ENCODE results near the gene MEX3D.

The MEX3D gene

GRCh38 chr19:1609103-1609396 lies 40.9 kb upstream of the MEX3D start:
- H3K9ac ChIP-seq (ENCODE audit: low read depth, low read length), result no peak overlapping the region
- WGBS, result 85% methylated on average over 10 of the region's 10 CpGs

GRCh38 chr19:1608359-1609102 lies 40.4 kb upstream of the MEX3D start:
- Histone ChIP-seq H3K9me3 (ENCODE audit: insufficient read depth, low read depth, low read length) (no peaks in the 10 kb centered on the region), H3K9ac (ENCODE audit: low read depth, low read length) (no peak overlapping the region), H3K27ac (ENCODE audit: low read depth, low read length) (no peak overlapping the region), H3K36me3 (ENCODE audit: insufficient read depth, low read length) (peaks cover 44% of the 10 kb centered on the region), H3K4me3 (ENCODE audit: low read length) (no peak overlapping the region), H3K4me1 (ENCODE audit: insufficient read depth, low read length) (0 out of 2 replicates have a peak, but pooled peaks cover 4% of the 10 kb centered on the region), H3K27me3 (ENCODE audit: insufficient read depth, low read length) (no peaks in the 10 kb centered on the region)
- 94% methylated on average over 23 of the region's 23 CpGs for WGBS

More at GRCh38 chr19:1609103-1609396, 40.9 kb upstream of the MEX3D start:
- H3K9me3 ChIP-seq (ENCODE audit: insufficient read depth, low read depth, low read length), result no peaks in the 10 kb centered on the region
- H3K27ac ChIP-seq (ENCODE audit: low read depth, low read length), result no peak overlapping the region
- 0 out of 2 replicates have a peak, but pooled peaks cover 4% of the 10 kb centered on the region for H3K4me1 ChIP-seq (ENCODE audit: insufficient read depth, low read length)
- H3K36me3 ChIP-seq (ENCODE audit: insufficient read depth, low read length), result peaks cover 48% of the 10 kb centered on the region
- no peaks in the 10 kb centered on the region for H3K27me3 ChIP-seq (ENCODE audit: insufficient read depth, low read length)
- H3K4me3 ChIP-seq (ENCODE audit: low read length), result no peak overlapping the region

GRCh38 chr19:1606138-1606651 lies 38.1 kb upstream of the MEX3D start:
- peaks cover 25% of the 10 kb centered on the region for H3K36me3 ChIP-seq (ENCODE audit: insufficient read depth, low read length)
- no peaks in the 10 kb centered on the region for H3K27me3 ChIP-seq (ENCODE audit: insufficient read depth, low read length)
- 45% methylated on average over 16 of the region's 16 CpGs for WGBS
- H3K9me3 ChIP-seq (ENCODE audit: insufficient read depth, low read depth, low read length), result no peaks in the 10 kb centered on the region
- 0 out of 2 replicates have a peak, but pooled peaks cover 4% of the 10 kb centered on the region for H3K4me1 ChIP-seq (ENCODE audit: insufficient read depth, low read length)
- H3K9ac ChIP-seq (ENCODE audit: low read depth, low read length), result peak overlapping the region; percentile 78
- peak overlapping the region; percentile 85 for H3K27ac ChIP-seq (ENCODE audit: low read depth, low read length)
- peak overlapping the region; percentile 63 for H3K4me3 ChIP-seq (ENCODE audit: low read length)

- WGBS, result under 1% methylated on average over 79 of the region's 79 CpGs
- Histone ChIP-seq H3K27ac (ENCODE audit: low read depth, low read length) (peak within 1 kb of the TSS; percentile 85), H3K27me3 (ENCODE audit: insufficient read depth, low read length) (no peaks in the 10 kb centered on the region), H3K9ac (ENCODE audit: low read depth, low read length) (peak within 1 kb of the TSS; percentile 89), H3K9me3 (ENCODE audit: insufficient read depth, low read depth, low read length) (no peaks in the 10 kb centered on the region), H3K36me3 (ENCODE audit: insufficient read depth, low read length) (peaks cover 18% of the 10 kb centered on the region), H3K4me3 (ENCODE audit: low read length) (peak within 1 kb of the TSS; percentile 63), H3K4me1 (ENCODE audit: insufficient read depth, low read length) (0 out of 2 replicates have a peak, but pooled peaks cover 4% of the 10 kb centered on the region)
Measured at GRCh38 chr19:1605236-1606137, 37.4 kb upstream of the MEX3D start, which contains the start of gene UQCR11. UQCR11 (minus strand) TSS chr19:1605462; CDS start chr19:1605409, 53 bp downstream.

GRCh38 chr19:1602091-1602707 lies 34.1 kb upstream of the MEX3D start:
- H3K9ac ChIP-seq (ENCODE audit: low read depth, low read length), result no peak overlapping the region
- WGBS, result 94% methylated on average over 19 of the region's 21 CpGs
- no peak overlapping the region for H3K27ac ChIP-seq (ENCODE audit: low read depth, low read length)
- H3K36me3 ChIP-seq (ENCODE audit: insufficient read depth, low read length), result peaks cover 30% of the 10 kb centered on the region
- no peak overlapping the region for H3K4me3 ChIP-seq (ENCODE audit: low read length)
- no peaks in the 10 kb centered on the region for H3K27me3 ChIP-seq (ENCODE audit: insufficient read depth, low read length)
- H3K9me3 ChIP-seq (ENCODE audit: insufficient read depth, low read depth, low read length), result no peaks in the 10 kb centered on the region
- H3K4me1 ChIP-seq (ENCODE audit: insufficient read depth, low read length), result 0 out of 2 replicates have a peak, but pooled peaks cover 4% of the 10 kb centered on the region

- Histone ChIP-seq H3K27me3 (ENCODE audit: insufficient read depth, low read length) (no peaks in the 10 kb centered on the region), H3K9ac (ENCODE audit: low read depth, low read length) (no peak overlapping the region), H3K36me3 (ENCODE audit: insufficient read depth, low read length) (peaks cover 35% of the 10 kb centered on the region), H3K9me3 (ENCODE audit: insufficient read depth, low read depth, low read length) (no peaks in the 10 kb centered on the region), H3K27ac (ENCODE audit: low read depth, low read length) (no peak overlapping the region), H3K4me3 (ENCODE audit: low read length) (no peak overlapping the region), H3K4me1 (ENCODE audit: insufficient read depth, low read length) (0 out of 2 replicates have a peak, but pooled peaks cover 4% of the 10 kb centered on the region)
- 95% methylated on average over 14 of the region's 14 CpGs for WGBS
Measured at GRCh38 chr19:1601613-1602064, 33.5 kb upstream of the MEX3D start.

- no peak overlapping the region for H3K9ac ChIP-seq (ENCODE audit: low read depth, low read length)
- no peak overlapping the region for H3K27ac ChIP-seq (ENCODE audit: low read depth, low read length)
- no peaks in the 10 kb centered on the region for H3K27me3 ChIP-seq (ENCODE audit: insufficient read depth, low read length)
- no peaks in the 10 kb centered on the region for H3K9me3 ChIP-seq (ENCODE audit: insufficient read depth, low read depth, low read length)
- H3K4me1 ChIP-seq (ENCODE audit: insufficient read depth, low read length), result no peaks in the 10 kb centered on the region
- 96% methylated on average over 15 of the region's 15 CpGs for WGBS
- no peak overlapping the region for H3K4me3 ChIP-seq (ENCODE audit: low read length)
- peaks cover 42% of the 10 kb centered on the region for H3K36me3 ChIP-seq (ENCODE audit: insufficient read depth, low read length)
Measured at GRCh38 chr19:1599460-1599846, 31.3 kb upstream of the MEX3D start.

GRCh38 chr19:1598777-1599459 lies 30.8 kb upstream of the MEX3D start:
- no peaks in the 10 kb centered on the region for H3K27me3 ChIP-seq (ENCODE audit: insufficient read depth, low read length)
- H3K9ac ChIP-seq (ENCODE audit: low read depth, low read length), result no peak overlapping the region
- H3K4me1 ChIP-seq (ENCODE audit: insufficient read depth, low read length), result no peaks in the 10 kb centered on the region
- no peaks in the 10 kb centered on the region for H3K9me3 ChIP-seq (ENCODE audit: insufficient read depth, low read depth, low read length)
- 97% methylated on average over 20 of the region's 20 CpGs for WGBS
- H3K4me3 ChIP-seq (ENCODE audit: low read length), result no peak overlapping the region
- H3K36me3 ChIP-seq (ENCODE audit: insufficient read depth, low read length), result peaks cover 42% of the 10 kb centered on the region
- no peak overlapping the region for H3K27ac ChIP-seq (ENCODE audit: low read depth, low read length)

- Histone ChIP-seq H3K27me3 (ENCODE audit: insufficient read depth, low read length) (no peaks in the 10 kb centered on the region), H3K27ac (ENCODE audit: low read depth, low read length) (no peak overlapping the region), H3K9me3 (ENCODE audit: insufficient read depth, low read depth, low read length) (no peaks in the 10 kb centered on the region), H3K4me3 (ENCODE audit: low read length) (peak overlapping the region; percentile 56), H3K9ac (ENCODE audit: low read depth, low read length) (no peak overlapping the region), H3K36me3 (ENCODE audit: insufficient read depth, low read length) (peaks cover 23% of the 10 kb centered on the region), H3K4me1 (ENCODE audit: insufficient read depth, low read length) (peaks cover 3% of the 10 kb centered on the region; the same call in 1 of the 2 replicates)
- WGBS, result 83% methylated on average over 10 of the region's 10 CpGs
Measured at GRCh38 chr19:1593501-1593772, 25.3 kb upstream of the MEX3D start.

GRCh38 chr19:1592755-1593500 lies 24.8 kb upstream of the MEX3D start, which contains the start of gene MBD3:
MBD3 (minus strand) TSS chr19:1592865; CDS start chr19:1592631, 234 bp downstream.
- Histone ChIP-seq H3K36me3 (ENCODE audit: insufficient read depth, low read length) (peaks cover 20% of the 10 kb centered on the region), H3K4me1 (ENCODE audit: insufficient read depth, low read length) (peaks cover 3% of the 10 kb centered on the region; the same call in 1 of the 2 replicates), H3K4me3 (ENCODE audit: low read length) (peak within 1 kb of the TSS; percentile 99), H3K27ac (ENCODE audit: low read depth, low read length) (peak within 1 kb of the TSS; percentile 100), H3K9me3 (ENCODE audit: insufficient read depth, low read depth, low read length) (no peaks in the 10 kb centered on the region), H3K9ac (ENCODE audit: low read depth, low read length) (peak within 1 kb of the TSS; percentile 100), H3K27me3 (ENCODE audit: insufficient read depth, low read length) (no peaks in the 10 kb centered on the region)
- 6% methylated on average over 64 of the region's 68 CpGs for WGBS
